Breast epithelium (tissue), 4 donors: ENCODE measurements around the gene AMN1. TPM values are rescaled to one million over a fixed set of nuclear protein-coding genes. Genes with fewer than 3 reads are reported as not detected.

Experiments
- DNase-seq, 2 donors: peaks; one replicate each; pipeline ENCODE4 v3.0.0-alpha.2; 2019; ENCODE audit warnings: low spot score in 2 of 2
- H3K27ac ChIP-seq, 2 donors: fragments of 200-600 bp; sonication (generic) in 1 of 2; one replicate each; pipeline ENCODE4 v1.5.1; 2016 to 2019; ENCODE audit warnings: mild to moderate bottlenecking in 1 of 2
- H3K27me3 ChIP-seq, 2 donors: fragments of 200-600 bp; sonication (generic) in 1 of 2; one replicate each; pipeline versions ENCODE4 v1.5.1 to v1.6.0; 2017 to 2019; ENCODE audit warnings: control low read depth in 1 of 2, mild to moderate bottlenecking in 1 of 2
- H3K36me3 ChIP-seq: fragments of 200-600 bp; one replicate; pipeline ENCODE4 v1.5.1; 2019
- H3K4me1 ChIP-seq, 2 donors: fragments of 200-600 bp; sonication (generic); one replicate each; pipeline ENCODE4 v1.5.1; 2016 to 2019; ENCODE audit warnings: control low read depth in 1 of 2
- H3K4me3 ChIP-seq, 3 donors: fragments of 200-600 bp; sonication (generic); 1 replicate in 2 of 3; 2 replicates in 1 of 3; pipeline ENCODE4 v1.5.1; 2016 to 2019; ENCODE audit warnings: mild to moderate bottlenecking in 3 of 3, moderate library complexity in 2 of 3
- H3K9me3 ChIP-seq, 2 donors: fragments of 200-600 bp; sonication (generic) in 1 of 2; one replicate each; pipeline ENCODE4 v1.5.1; 2016 to 2019; ENCODE audit warnings: control low read depth in 1 of 2
- POLR2A ChIP-seq: fragments of 450-650 bp; IDR thresholded peaks from one replicate; pipeline ENCODE4 v1.6.1; 2016; ENCODE audit warnings: antibody characterized with exemption, mild to moderate bottlenecking, moderate library complexity
- POLR2AphosphoS5 ChIP-seq, 3 donors: sonication (generic); formaldehyde crosslinking; IDR thresholded peaks; one replicate each; pipeline ENCODE4 v1.6.1; 2017; ENCODE audit warnings: antibody characterized with exemption in 3 of 3
- intact Hi-C: fragments of 100-400 bp; cut with DNase I; formaldehyde crosslinking; loops from one replicate; pipeline ENCODE4 v1.15.1; 2023; ENCODE audit warnings: low total_unique reads
- total RNA-seq, 3 donors: library from RNA; depleted of rRNA; stranded (reverse); fragments of >200 nt; gene quantifications; one replicate each; pipeline ENCODE4 v1.1.0, GENCODE V29; 2016
- TF ChIP-seq, protein P1 (sequence below), 3 donors: fragments of 450-650 bp; IDR thresholded peaks; one replicate each; pipeline ENCODE4 v1.5.1; 2016 to 2017; ENCODE audit warnings: antibody characterized with exemption in 3 of 3, mild to moderate bottlenecking in 3 of 3, moderate library complexity in 3 of 3

AMN1 gene
- total RNA-seq, 3 donors from 2014 or later, result 10.9 to 23.7 (median 16.4) TPM

DNA sequence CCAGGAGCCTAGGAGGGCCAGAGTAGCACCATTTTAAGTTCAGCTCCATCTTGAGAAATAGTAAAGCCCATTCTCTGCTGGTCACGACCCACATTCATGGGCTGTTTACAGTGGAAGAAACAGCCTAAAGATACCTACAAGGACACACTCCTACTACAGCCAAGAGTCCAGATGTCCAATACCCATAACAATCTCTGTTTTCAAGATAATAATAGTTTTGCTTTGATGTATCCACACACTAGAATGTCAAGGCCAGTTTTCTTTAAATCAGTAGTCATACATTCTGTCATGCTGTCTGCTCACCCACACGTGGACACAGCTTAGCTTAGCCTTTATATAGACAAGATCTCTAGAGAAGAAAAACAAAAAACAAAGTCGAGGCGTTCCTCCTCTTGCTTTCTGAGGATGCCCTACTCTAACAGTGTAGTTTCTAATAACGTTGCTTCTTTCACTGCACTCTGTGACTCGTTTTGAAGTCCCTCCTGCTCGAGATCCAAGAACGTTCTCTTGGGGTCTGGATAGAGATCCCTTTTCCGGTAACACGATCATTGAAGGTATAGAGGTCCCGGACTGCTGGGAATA lies 87.2 kb downstream of the AMN1 start:
- Histone ChIP-seq H3K36me3 (no peaks in the 10 kb centered on the region), H3K27me3 (no peaks in the 10 kb centered on the region), H3K27ac (no peak overlapping the region), H3K4me3 (no peak overlapping the region), H3K9me3 (no peaks in the 10 kb centered on the region), H3K4me1 (no peaks in the 10 kb centered on the region)
- TF ChIP-seq, protein P1, sequence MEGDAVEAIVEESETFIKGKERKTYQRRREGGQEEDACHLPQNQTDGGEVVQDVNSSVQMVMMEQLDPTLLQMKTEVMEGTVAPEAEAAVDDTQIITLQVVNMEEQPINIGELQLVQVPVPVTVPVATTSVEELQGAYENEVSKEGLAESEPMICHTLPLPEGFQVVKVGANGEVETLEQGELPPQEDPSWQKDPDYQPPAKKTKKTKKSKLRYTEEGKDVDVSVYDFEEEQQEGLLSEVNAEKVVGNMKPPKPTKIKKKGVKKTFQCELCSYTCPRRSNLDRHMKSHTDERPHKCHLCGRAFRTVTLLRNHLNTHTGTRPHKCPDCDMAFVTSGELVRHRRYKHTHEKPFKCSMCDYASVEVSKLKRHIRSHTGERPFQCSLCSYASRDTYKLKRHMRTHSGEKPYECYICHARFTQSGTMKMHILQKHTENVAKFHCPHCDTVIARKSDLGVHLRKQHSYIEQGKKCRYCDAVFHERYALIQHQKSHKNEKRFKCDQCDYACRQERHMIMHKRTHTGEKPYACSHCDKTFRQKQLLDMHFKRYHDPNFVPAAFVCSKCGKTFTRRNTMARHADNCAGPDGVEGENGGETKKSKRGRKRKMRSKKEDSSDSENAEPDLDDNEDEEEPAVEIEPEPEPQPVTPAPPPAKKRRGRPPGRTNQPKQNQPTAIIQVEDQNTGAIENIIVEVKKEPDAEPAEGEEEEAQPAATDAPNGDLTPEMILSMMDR (IDR thresholded peaks at IDR 0.05), result no peak
- TF ChIP-seq POLR2AphosphoS5 (IDR thresholded peaks at IDR 0.05) (no peak), POLR2A (no peak)
- DNase-seq, result no peak
- intact Hi-C loops, result no loop called here

DNA sequence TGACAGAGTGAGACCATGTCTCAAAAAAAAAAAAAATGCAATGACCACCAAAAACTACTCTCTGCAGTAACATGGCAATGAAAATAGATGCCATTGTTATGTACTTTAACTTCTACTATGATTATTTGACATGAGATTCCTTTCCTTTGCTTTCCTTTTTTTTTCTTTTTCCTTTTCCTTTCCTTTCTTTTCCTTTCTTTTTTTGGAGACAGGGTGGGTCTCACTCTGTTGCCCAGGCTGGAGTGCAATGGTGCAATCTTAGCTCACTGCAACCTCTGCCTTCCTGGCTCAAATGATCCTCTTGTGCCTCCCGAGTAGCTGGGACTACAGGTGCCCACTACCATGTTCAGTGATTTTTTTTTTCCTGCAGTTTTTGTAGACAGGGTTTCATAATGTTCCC lies 94.2 kb downstream of the AMN1 start:
- DNase-seq, result no peak
- Histone ChIP-seq H3K27ac (no peak overlapping the region), H3K4me1 (no peaks in the 10 kb centered on the region), H3K36me3 (no peaks in the 10 kb centered on the region), H3K9me3 (no peaks in the 10 kb centered on the region), H3K27me3 (no peaks in the 10 kb centered on the region), H3K4me3 (no peak overlapping the region)
- TF ChIP-seq, protein P1 (IDR thresholded peaks at IDR 0.05), result no peak
- TF ChIP-seq POLR2AphosphoS5 (IDR thresholded peaks at IDR 0.05) (no peak), POLR2A (no peak)
- intact Hi-C loops, result loop anchor here (10.0 kb wide), 1 partner anchor 230 kb away; no protein-coding TSS in a partner anchor

DNA sequence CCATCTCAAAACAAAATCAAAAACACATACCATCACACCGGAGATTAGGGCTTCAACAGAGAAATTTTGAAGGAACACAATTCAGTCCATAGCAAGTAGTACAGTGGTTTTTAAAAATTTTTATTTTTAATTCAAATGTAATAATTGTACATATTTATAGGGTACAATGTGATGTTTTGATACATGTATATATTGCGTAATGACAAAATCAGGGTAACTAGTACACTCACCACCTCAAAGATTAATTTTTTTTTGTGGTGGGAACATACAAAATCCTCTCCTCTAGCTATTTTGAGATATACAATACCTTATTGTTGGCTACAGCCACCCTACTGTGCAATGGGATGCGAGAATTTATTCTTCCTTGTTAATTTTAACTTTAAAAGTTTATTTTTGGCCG lies 95.4 kb downstream of the AMN1 start:
- no peak for DNase-seq
- Histone ChIP-seq H3K4me3 (no peak overlapping the region), H3K4me1 (no peaks in the 10 kb centered on the region), H3K36me3 (no peaks in the 10 kb centered on the region), H3K27me3 (no peaks in the 10 kb centered on the region), H3K9me3 (no peaks in the 10 kb centered on the region), H3K27ac (no peak overlapping the region)
- no peak for TF ChIP-seq POLR2AphosphoS5 (IDR thresholded peaks at IDR 0.05)
- no peak for TF ChIP-seq POLR2A
- TF ChIP-seq, protein P1 (IDR thresholded peaks at IDR 0.05), result no peak
- intact Hi-C loops, result loop anchor here (10.0 kb wide), 1 partner anchor 229 kb away; no protein-coding TSS in a partner anchor

DNA sequence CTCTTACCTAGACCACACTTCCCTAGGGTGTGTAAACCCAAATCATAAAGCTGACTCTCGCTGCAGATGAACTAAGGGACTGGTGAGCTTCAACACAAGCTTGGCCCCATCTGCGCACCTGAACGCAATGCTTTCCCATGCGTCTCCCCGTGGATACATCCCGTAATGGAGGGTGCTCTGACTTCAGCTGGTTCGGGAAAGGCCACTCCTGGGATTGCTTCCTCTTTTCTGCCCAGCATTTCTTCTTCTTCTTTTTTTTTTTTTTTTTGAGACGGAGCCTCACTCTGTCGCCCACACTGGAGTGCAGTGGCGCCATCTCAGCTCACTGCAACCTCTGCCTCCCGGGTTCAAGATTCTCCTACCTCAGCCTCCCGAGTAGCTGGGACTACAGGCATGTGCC lies 97.0 kb downstream of the AMN1 start:
- intact Hi-C loops, result loop anchor here (10.0 kb wide), 1 partner anchor 227 kb away; no protein-coding TSS in a partner anchor
- no peak for DNase-seq
- Histone ChIP-seq H3K4me3 (no peak overlapping the region), H3K9me3 (no peaks in the 10 kb centered on the region), H3K36me3 (no peaks in the 10 kb centered on the region), H3K27me3 (no peaks in the 10 kb centered on the region), H3K4me1 (no peaks in the 10 kb centered on the region), H3K27ac (no peak overlapping the region)
- TF ChIP-seq POLR2AphosphoS5 (IDR thresholded peaks at IDR 0.05) (no peak), POLR2A (no peak)
- TF ChIP-seq, protein P1 (IDR thresholded peaks at IDR 0.05), result no peak

DNA sequence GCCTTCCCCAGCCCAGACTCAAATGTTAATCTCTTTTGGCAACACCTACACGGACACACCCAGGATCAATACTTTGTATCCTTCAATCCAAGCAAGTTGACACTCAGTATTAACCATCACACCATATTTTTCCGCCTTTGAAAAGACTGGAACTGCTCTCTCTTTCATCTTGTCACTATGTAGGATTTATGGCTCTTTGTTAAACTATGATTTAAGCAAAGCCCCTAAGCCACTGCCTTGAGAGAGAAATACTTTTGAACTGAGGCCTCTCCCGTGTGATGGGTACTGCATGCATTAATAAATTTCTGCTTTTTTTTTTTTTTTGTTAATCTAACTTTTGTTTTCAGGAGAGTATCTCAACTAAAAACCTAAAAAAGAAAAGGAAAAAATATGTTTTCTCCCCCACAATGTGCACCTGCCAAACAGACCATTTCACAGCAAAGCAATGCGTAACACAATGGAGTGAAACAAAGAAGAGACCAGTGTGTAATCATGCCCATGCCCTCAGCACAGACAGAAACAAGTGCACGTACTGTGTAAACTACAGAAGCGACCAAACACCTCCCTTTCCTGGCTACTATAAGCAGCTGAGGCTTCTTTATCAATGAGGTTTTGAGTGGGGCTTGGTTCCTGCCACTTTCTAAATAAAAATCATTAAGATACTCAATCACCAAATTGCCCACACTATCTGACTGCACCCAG lies 97.6 kb downstream of the AMN1 start:
- Histone ChIP-seq H3K27ac (no peak overlapping the region), H3K4me1 (no peaks in the 10 kb centered on the region), H3K4me3 (no peak overlapping the region), H3K27me3 (no peaks in the 10 kb centered on the region), H3K9me3 (no peaks in the 10 kb centered on the region), H3K36me3 (no peaks in the 10 kb centered on the region)
- DNase-seq, result no peak
- no peak for TF ChIP-seq POLR2A
- intact Hi-C loops, result loop anchor here (10.0 kb wide), 1 partner anchor 226 kb away; no protein-coding TSS in a partner anchor
